Activated CD8-positive, alpha-beta memory T cell treated with anti-CD3 and anti-CD28 coated beads, Interleukin-2, amount 50 U/mL, for 1 hour (primary cell): Measurements from ENCODE around the gene ETS1.

Source experiments
- DNase-seq: peaks from one replicate; pipeline ENCODE4 v3.0.0-alpha.2; 2020; ENCODE audit errors: extremely low read depth

ETS1 gene

GRCh38 chr11:128518493-128519207, 68.7 kb downstream of the ETS1 start:
- no peak for DNase-seq

- no peak for DNase-seq
Observed at GRCh38 chr11:128517451-128518230, 69.7 kb downstream of the ETS1 start.

GRCh38 chr11:128516886-128517285, 70.5 kb downstream of the ETS1 start:
- DNase-seq = no peak

GRCh38 chr11:128515826-128516778, 71.3 kb downstream of the ETS1 start:
- DNase-seq = no peak

- no peak for DNase-seq
Observed at GRCh38 chr11:128515086-128515485, 72.3 kb downstream of the ETS1 start.

GRCh38 chr11:128513915-128514681, 73.3 kb downstream of the ETS1 start:
- DNase-seq = no peak

- DNase-seq = no peak
Observed at GRCh38 chr11:128512474-128512996, 74.8 kb downstream of the ETS1 start.

GRCh38 chr11:128511712-128512111, 75.6 kb downstream of the ETS1 start:
- DNase-seq = no peak

GRCh38 chr11:128509621-128510389, 77.6 kb downstream of the ETS1 start:
- DNase-seq = no peak

GRCh38 chr11:128508770-128509510, 78.4 kb downstream of the ETS1 start:
- DNase-seq = no peak

GRCh38 chr11:128507936-128508335, 79.4 kb downstream of the ETS1 start:
- no peak for DNase-seq

- DNase-seq = no peak
Observed at GRCh38 chr11:128506999-128507611, 80.3 kb downstream of the ETS1 start.

- DNase-seq = no peak
Observed at GRCh38 chr11:128506356-128506755, 81.0 kb downstream of the ETS1 start.

- no peak for DNase-seq
Observed at GRCh38 chr11:128505449-128506065, 81.8 kb downstream of the ETS1 start.

GRCh38 chr11:128504486-128504885, 82.9 kb downstream of the ETS1 start:
- no peak for DNase-seq

- no peak for DNase-seq
Observed at GRCh38 chr11:128503245-128503991, 83.9 kb downstream of the ETS1 start.

- no peak for DNase-seq
Observed at GRCh38 chr11:128502726-128503125, 84.6 kb downstream of the ETS1 start.
